ENCODE measurements around the gene MNT. TPM values are rescaled to one million over a fixed set of nuclear protein-coding genes. Genes with fewer than 3 reads are reported as not detected.

The MNT gene, protein sequence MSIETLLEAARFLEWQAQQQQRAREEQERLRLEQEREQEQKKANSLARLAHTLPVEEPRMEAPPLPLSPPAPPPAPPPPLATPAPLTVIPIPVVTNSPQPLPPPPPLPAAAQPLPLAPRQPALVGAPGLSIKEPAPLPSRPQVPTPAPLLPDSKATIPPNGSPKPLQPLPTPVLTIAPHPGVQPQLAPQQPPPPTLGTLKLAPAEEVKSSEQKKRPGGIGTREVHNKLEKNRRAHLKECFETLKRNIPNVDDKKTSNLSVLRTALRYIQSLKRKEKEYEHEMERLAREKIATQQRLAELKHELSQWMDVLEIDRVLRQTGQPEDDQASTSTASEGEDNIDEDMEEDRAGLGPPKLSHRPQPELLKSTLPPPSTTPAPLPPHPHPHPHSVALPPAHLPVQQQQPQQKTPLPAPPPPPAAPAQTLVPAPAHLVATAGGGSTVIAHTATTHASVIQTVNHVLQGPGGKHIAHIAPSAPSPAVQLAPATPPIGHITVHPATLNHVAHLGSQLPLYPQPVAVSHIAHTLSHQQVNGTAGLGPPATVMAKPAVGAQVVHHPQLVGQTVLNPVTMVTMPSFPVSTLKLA
- total RNA-seq (2022; extraction: Qiagen RNA extraction), result 14.5 to 17.6 TPM (median 16.2 TPM) in 5 replicates

GRCh38 chr17:2400877-2401425 lies at the start of gene MNT:
Gene MNT, minus strand, starts transcription at chr17:2401060. Its CDS starts 348 bp downstream, at chr17:2400712.

GRCh38 chr17:2336852-2337543 lies 63.9 kb downstream of the MNT start, which contains the start of gene SGSM2:
Gene SGSM2, plus strand, starts transcription at chr17:2337501. Its CDS starts 188 bp downstream, at chr17:2337689.

GRCh38 chr17:2336215-2336851 lies 64.5 kb downstream of the MNT start, which contains the start of gene TSR1:
Gene TSR1, minus strand, starts transcription at chr17:2336457. Its CDS starts 30 bp downstream, at chr17:2336427.

Other genes starting within 250 kb of the MNT start
- gene SMG6, start 97.3 kb downstream of the MNT start, total RNA-seq (2022; extraction: Qiagen RNA extraction), result 21.9 to 24.8 TPM (median 24.3 TPM) in 5 replicates
- 7.0 to 11.8 TPM (median 8.1 TPM) in 5 replicates for gene SRR, start 97.1 kb downstream of the MNT start, total RNA-seq (2022; extraction: Qiagen RNA extraction)
- gene TSR1, start 64.6 kb downstream of the MNT start, total RNA-seq (2022; extraction: Qiagen RNA extraction), result 55.9 to 81.6 TPM (median 57.9 TPM) in 5 replicates
- gene SGSM2, start 63.6 kb downstream of the MNT start, total RNA-seq (2022; extraction: Qiagen RNA extraction), result 35.2 to 39.8 TPM (median 36.7 TPM) in 5 replicates
- gene METTL16, start 110.8 kb upstream of the MNT start, total RNA-seq (2022; extraction: Qiagen RNA extraction), result 31.1 to 36.2 TPM (median 32.0 TPM) in 5 replicates
- 169 to 194 TPM (median 192 TPM) in 5 replicates for gene PAFAH1B1, start 192.6 kb upstream of the MNT start, total RNA-seq (2022; extraction: Qiagen RNA extraction)

Data from A549 treated with Hydrocortisone at 1 μM for 4 hours (cell line).